GM12878 (cell line): ENCODE measurements around the gene SPIB. TPM values are rescaled to one million over a fixed set of nuclear protein-coding genes. Genes with fewer than 3 reads are reported as not detected.
A peak's percentile ranks its signal among the peaks of the same experiment; 100 is the strongest.

ENCODE experiments used
- ATAC-seq: fragments of 200-7000 bp; cut with Tn5 transposase; 3 replicates; pipeline ENCODE4 v1.9.1; 2020; ENCODE audit warnings: mild to moderate bottlenecking, moderate library complexity
- BruUV-seq: library from RNA; stranded (reverse); fragments of 400-500 nt; replicated peaks from 2 replicates; lab custom pipeline; 2021; lab: Mats Ljungman, UMichigan
- CTCF ChIA-PET: fragments of 300-600 bp; sonication (Branson Sonifier 250); formaldehyde crosslinking; extraction: SDS; loops from one replicate; lab custom pipeline; 2021; ENCODE audit warnings: inconsistent platforms; lab: Yijun Ruan, JAX
- POLR2A ChIA-PET: fragments of 350-600 bp; formaldehyde crosslinking; extraction: SDS; loops from one replicate; lab custom pipeline; 2021; ENCODE audit warnings: inconsistent platforms; lab: Charles Lee
- RAD21 ChIA-PET: fragments of 300-600 bp; sonication (Branson Sonifier 250); formaldehyde crosslinking; loops from one replicate; lab custom pipeline; 2023; ENCODE audit warnings: antibody characterized with exemption; ENCODE audit not compliant: unreplicated experiment; lab: Charles Lee
- SMC1A ChIA-PET: fragments of 300-600 bp; sonication (Branson Sonifier 250); formaldehyde crosslinking; loops from one replicate; lab custom pipeline; 2023; ENCODE audit not compliant: unreplicated experiment, uncharacterized antibody; lab: Charles Lee
- DNase-seq: peaks from one replicate; pipeline ENCODE4 v3.0.0-alpha.2; 2011; ENCODE audit warnings: low read depth, low spot score
- FAIRE-seq: peaks from 3 replicates; lab custom pipeline; 2011; peaks lifted over from hg19 to GRCh38; lab: Jason Lieb, UNC
- H2AFZ ChIP-seq: 2 replicates; pipeline ENCODE4 v1.6.0; 2011; ENCODE audit warnings: low read depth, low read length, control low read depth; ENCODE audit not compliant: control insufficient read depth
- H3K27ac ChIP-seq: 2 replicates; pipeline ENCODE4 v1.5.1; 2011; ENCODE audit warnings: control low read depth; ENCODE audit not compliant: control insufficient read depth, insufficient read depth
- H3K27me3 ChIP-seq, 2 experiments: replicated peaks in 1 of 2; 2 replicates each; pipeline versions ENCODE4 v1.6.0 to v1.6.1; 2011; ENCODE audit warnings: low read length in 1 of 2; ENCODE audit not compliant: control insufficient read depth in 2 of 2, insufficient read depth in 2 of 2
- H3K36me3 ChIP-seq, 2 experiments: 2 replicates each; pipeline ENCODE4 v1.5.1; 2011; ENCODE audit warnings: low read length in 1 of 2; ENCODE audit not compliant: control insufficient read depth in 2 of 2, insufficient read depth in 2 of 2
- H3K4me1 ChIP-seq: 2 replicates; pipeline ENCODE4 v1.6.1; 2011; ENCODE audit warnings: mild to moderate bottlenecking, low read length, moderate library complexity, mixed read lengths; ENCODE audit not compliant: control insufficient read depth, insufficient read depth
- H3K4me2 ChIP-seq: 2 replicates; pipeline ENCODE4 v1.6.0; 2011; ENCODE audit warnings: control low read depth; ENCODE audit not compliant: control insufficient read depth, insufficient read depth
- H3K4me3 ChIP-seq: fragments of 200-600 bp; sonication (generic); 2 replicates; pipeline ENCODE4 v1.5.1; 2016
- H3K79me2 ChIP-seq: 2 replicates; pipeline ENCODE4 v1.6.0; 2011; ENCODE audit warnings: low read length; ENCODE audit not compliant: control insufficient read depth, insufficient read depth
- H3K9ac ChIP-seq: 2 replicates; pipeline ENCODE4 v1.8.0; 2011; ENCODE audit warnings: low read length, control low read depth, mixed read lengths; ENCODE audit not compliant: control insufficient read depth, insufficient read depth
- H3K9me3 ChIP-seq: replicated peaks from 3 replicates; pipeline ENCODE4 v1.5.1; 2011; ENCODE audit warnings: mild to moderate bottlenecking, low read length; ENCODE audit not compliant: control insufficient read depth, insufficient read depth
- H4K20me1 ChIP-seq: 2 replicates; pipeline ENCODE4 v1.6.0; 2011; ENCODE audit not compliant: control insufficient read depth, insufficient read depth
- BACH1 ChIP-seq: fragments of 450-650 bp; IDR thresholded peaks from 2 replicates; pipeline ENCODE4 v1.6.1; 2017; ENCODE audit warnings: mild to moderate bottlenecking, borderline replicate concordance
- BHLHE40 ChIP-seq, 2 experiments: fragments of 450-650 bp in 1 of 2; IDR thresholded peaks; 2 replicates each; pipeline ENCODE4 v1.6.1; 2011 to 2017; ENCODE audit warnings: low read depth in 2 of 2, borderline replicate concordance in 1 of 2, improper control_type of control experiment in 1 of 2, low read length in 1 of 2, mild to moderate bottlenecking in 1 of 2
- BMI1 ChIP-seq: fragments of 450-650 bp; IDR thresholded peaks from 2 replicates; pipeline ENCODE4 v1.6.1; 2016; ENCODE audit warnings: mild to moderate bottlenecking, moderate library complexity, borderline replicate concordance
- CEBPZ ChIP-seq: fragments of 150-350 bp; IDR thresholded peaks from 2 replicates; pipeline ENCODE4 v1.6.1; 2016; ENCODE audit warnings: low read depth, low read length
- CREM ChIP-seq: IDR thresholded peaks from 2 replicates; pipeline ENCODE4 v1.6.1; 2014; ENCODE audit warnings: antibody characterized with exemption, low read depth
- IRF4 ChIP-seq: IDR thresholded peaks from 2 replicates; pipeline ENCODE4 v1.6.1; 2011; ENCODE audit warnings: low read depth, low read length
- JUND ChIP-seq: IDR thresholded peaks from 2 replicates; pipeline ENCODE4 v1.6.1; 2012; ENCODE audit warnings: low read depth, mild to moderate bottlenecking, low read length, improper control_type of control experiment, moderate library complexity
- MXI1 ChIP-seq: fragments of 150-350 bp; IDR thresholded peaks from 2 replicates; pipeline ENCODE4 v1.6.1; 2011; ENCODE audit warnings: low read depth, mild to moderate bottlenecking, inconsistent platforms, low read length, improper control_type of control experiment
- NFYA ChIP-seq: IDR thresholded peaks from 2 replicates; pipeline ENCODE4 v1.6.1; 2011; ENCODE audit warnings: low read depth, mild to moderate bottlenecking, low read length, improper control_type of control experiment, borderline replicate concordance
- PML ChIP-seq: IDR thresholded peaks from 2 replicates; pipeline ENCODE4 v1.6.1; 2012; ENCODE audit warnings: low read length, inconsistent platforms
- RB1 ChIP-seq: fragments of 450-650 bp; formaldehyde crosslinking; IDR thresholded peaks from 2 replicates; pipeline ENCODE4 v1.6.1; 2017; ENCODE audit warnings: mild to moderate bottlenecking, borderline replicate concordance
- SMC3 ChIP-seq: IDR thresholded peaks from 2 replicates; pipeline ENCODE4 v1.6.1; 2011; ENCODE audit warnings: low read length, improper control_type of control experiment, borderline replicate concordance
- ZNF622 ChIP-seq: fragments of 450-650 bp; IDR thresholded peaks from 2 replicates; pipeline ENCODE4 v1.6.1; 2017; ENCODE audit warnings: mild to moderate bottlenecking, inconsistent platforms
- WGBS: methylation state at CpG from one replicate; pipeline ENCODE4 v1.1.6; 2016; ENCODE audit warnings: low lambda C conversion rate; ENCODE audit not compliant: insufficient replicate concordance, insufficient coverage; ENCODE audit errors: missing lambda C conversion rate; 5-methylcytosine and 5-hydroxymethylcytosine counted together
- in situ Hi-C: fragments of 300-500 bp; cut with MboI; formaldehyde crosslinking; loops from 9 replicates; pipeline ENCODE4 v1.14.3; 2018; ENCODE audit warnings: mixed read lengths
- intact Hi-C: fragments of 100-400 bp; cut with micrococcal nuclease; formaldehyde crosslinking; loops from one replicate; pipeline ENCODE4 v1.14.2; 2022; ENCODE audit not compliant: unreplicated experiment
- polyA plus RNA-seq, 11 experiments: library from polyadenylated mRNA; depleted of rRNA in 4 of 11; unstranded in 6 of 11; stranded (reverse) in 5 of 11; fragments of >200 nt; fragmentation: Nextera tagmentation in 4 of 11; fragmentation: Illumina TruSeq in 1 of 11; extraction: Ambion mirVana in 4 of 11; extraction: Trizol in 1 of 11; gene quantifications; 1 replicate in 1 of 11; 2 replicates in 10 of 11; pipeline versions ENCODE4 v1.2.1 to v1.2.3, GENCODE V29; 2011 to 2016; ENCODE audit warnings: inconsistent platforms in 2 of 11, missing spikeins in 2 of 11, low read depth in 1 of 11
- total RNA-seq, 4 experiments: library from RNA; depleted of rRNA in 3 of 4; stranded (reverse); fragments of >200 nt in 3 of 4; fragmentation: Illumina TruSeq in 1 of 4; extraction: Trizol in 1 of 4; gene quantifications; 2 replicates each; pipeline versions ENCODE4 v1.2.1 to v1.2.3, GENCODE V29; 2013 to 2021
- TF ChIP-seq, protein P1 (sequence below): fragments of 450-650 bp; IDR thresholded peaks from 2 replicates; pipeline ENCODE4 v1.6.1; 2016; ENCODE audit warnings: mild to moderate bottlenecking, moderate library complexity, borderline replicate concordance
- TF ChIP-seq, protein P2 (sequence below): IDR thresholded peaks from 2 replicates; pipeline ENCODE4 v1.6.1; 2012; ENCODE audit warnings: low read depth, low read length, improper control_type of control experiment
- TF ChIP-seq, protein P3 (sequence below): IDR thresholded peaks from 2 replicates; pipeline ENCODE4 v1.6.1; 2011; ENCODE audit warnings: low read depth, low read length, improper control_type of control experiment, borderline replicate concordance

SPIB gene
- total and polyA plus RNA-seq, 10 of the 15 experiments (the other 5 are each of a cell fraction or from before 2014, with no cell fraction given), result 3.5 to 123 (median 56.0) TPM

DNA sequence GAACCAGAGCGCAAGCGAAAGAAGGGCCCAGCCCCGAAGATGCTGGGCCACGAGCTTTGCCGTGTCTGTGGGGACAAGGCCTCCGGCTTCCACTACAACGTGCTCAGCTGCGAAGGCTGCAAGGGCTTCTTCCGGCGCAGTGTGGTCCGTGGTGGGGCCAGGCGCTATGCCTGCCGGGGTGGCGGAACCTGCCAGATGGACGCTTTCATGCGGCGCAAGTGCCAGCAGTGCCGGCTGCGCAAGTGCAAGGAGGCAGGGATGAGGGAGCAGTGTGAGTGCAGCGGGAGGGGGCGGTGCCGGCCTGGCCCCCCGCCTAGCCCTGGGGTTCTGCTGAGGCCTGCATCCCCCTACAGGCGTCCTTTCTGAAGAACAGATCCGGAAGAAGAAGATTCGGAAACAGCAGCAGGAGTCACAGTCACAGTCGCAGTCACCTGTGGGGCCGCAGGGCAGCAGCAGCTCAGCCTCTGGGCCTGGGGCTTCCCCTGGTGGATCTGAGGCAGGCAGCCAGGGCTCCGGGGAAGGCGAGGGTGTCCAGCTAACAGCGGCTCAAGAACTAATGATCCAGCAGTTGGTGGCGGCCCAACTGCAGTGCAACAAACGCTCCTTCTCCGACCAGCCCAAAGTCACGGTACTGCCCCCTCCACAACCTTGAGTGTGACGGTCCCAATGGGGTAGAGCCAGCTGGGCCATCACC, 40.4 kb upstream of the SPIB start:
- FAIRE-seq, result no peak
- 97% methylated on average over 35 of the region's 36 CpGs for WGBS
- no peak overlapping the region for H2AFZ ChIP-seq
- intact Hi-C loops (no loop called here), in situ Hi-C loops (no loop called here)
- no peak for ATAC-seq
- ChIA-PET CTCF (no interaction called here), RAD21 (no interaction called here), POLR2A (no interaction called here), SMC1A (interaction anchor here (1.0 kb wide), 1 partner anchor 52 kb away, joined by 3 read pairs; no protein-coding TSS in a partner anchor)
- no peak overlapping the region for H3K9ac ChIP-seq
- no peak for DNase-seq
- peaks cover 5% of the 10 kb centered on the region for H3K79me2 ChIP-seq
- no peaks in the 10 kb centered on the region for H3K9me3 ChIP-seq
- no peak overlapping the region for H3K4me3 ChIP-seq
- no peaks in the 10 kb centered on the region for H3K27me3 ChIP-seq
- H3K4me1 ChIP-seq, result peaks cover 7% of the 10 kb centered on the region; the same call in 1 of the 2 replicates
- no peak overlapping the region for H3K27ac ChIP-seq
- TSS peak; percentile 56 for BruUV-seq
- peaks cover 5 to 16% of the 10 kb centered on the region in 2 experiments; a peak in 3 of 4 replicates for H3K36me3 ChIP-seq
- H3K4me2 ChIP-seq, result no peak overlapping the region
- H4K20me1 ChIP-seq, result no peaks in the 10 kb centered on the region
- TF ChIP-seq RB1, result no peak
- TF ChIP-seq SMC3, result no peak
- no peak for TF ChIP-seq IRF4
- TF ChIP-seq BMI1, result no peak
- no peak for TF ChIP-seq PML
- TF ChIP-seq CEBPZ, result no peak
- no peak for TF ChIP-seq BHLHE40 (IDR thresholded peaks at IDR 0.05; ENCODE audit: borderline replicate concordance in 1 of 2, low read depth in 2 of 2, low read length in 1 of 2)
- no peak for TF ChIP-seq MXI1
- no peak for TF ChIP-seq BACH1
- no peak for TF ChIP-seq JUND
- no peak for TF ChIP-seq CREM
- TF ChIP-seq, protein P1, sequence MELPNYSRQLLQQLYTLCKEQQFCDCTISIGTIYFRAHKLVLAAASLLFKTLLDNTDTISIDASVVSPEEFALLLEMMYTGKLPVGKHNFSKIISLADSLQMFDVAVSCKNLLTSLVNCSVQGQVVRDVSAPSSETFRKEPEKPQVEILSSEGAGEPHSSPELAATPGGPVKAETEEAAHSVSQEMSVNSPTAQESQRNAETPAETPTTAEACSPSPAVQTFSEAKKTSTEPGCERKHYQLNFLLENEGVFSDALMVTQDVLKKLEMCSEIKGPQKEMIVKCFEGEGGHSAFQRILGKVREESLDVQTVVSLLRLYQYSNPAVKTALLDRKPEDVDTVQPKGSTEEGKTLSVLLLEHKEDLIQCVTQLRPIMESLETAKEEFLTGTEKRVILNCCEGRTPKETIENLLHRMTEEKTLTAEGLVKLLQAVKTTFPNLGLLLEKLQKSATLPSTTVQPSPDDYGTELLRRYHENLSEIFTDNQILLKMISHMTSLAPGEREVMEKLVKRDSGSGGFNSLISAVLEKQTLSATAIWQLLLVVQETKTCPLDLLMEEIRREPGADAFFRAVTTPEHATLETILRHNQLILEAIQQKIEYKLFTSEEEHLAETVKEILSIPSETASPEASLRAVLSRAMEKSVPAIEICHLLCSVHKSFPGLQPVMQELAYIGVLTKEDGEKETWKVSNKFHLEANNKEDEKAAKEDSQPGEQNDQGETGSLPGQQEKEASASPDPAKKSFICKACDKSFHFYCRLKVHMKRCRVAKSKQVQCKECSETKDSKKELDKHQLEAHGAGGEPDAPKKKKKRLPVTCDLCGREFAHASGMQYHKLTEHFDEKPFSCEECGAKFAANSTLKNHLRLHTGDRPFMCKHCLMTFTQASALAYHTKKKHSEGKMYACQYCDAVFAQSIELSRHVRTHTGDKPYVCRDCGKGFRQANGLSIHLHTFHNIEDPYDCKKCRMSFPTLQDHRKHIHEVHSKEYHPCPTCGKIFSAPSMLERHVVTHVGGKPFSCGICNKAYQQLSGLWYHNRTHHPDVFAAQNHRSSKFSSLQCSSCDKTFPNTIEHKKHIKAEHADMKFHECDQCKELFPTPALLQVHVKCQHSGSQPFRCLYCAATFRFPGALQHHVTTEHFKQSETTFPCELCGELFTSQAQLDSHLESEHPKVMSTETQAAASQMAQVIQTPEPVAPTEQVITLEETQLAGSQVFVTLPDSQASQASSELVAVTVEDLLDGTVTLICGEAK, result no peak
- TF ChIP-seq ZNF622, result no peak
- no peak for TF ChIP-seq NFYA
- TF ChIP-seq, protein P2, sequence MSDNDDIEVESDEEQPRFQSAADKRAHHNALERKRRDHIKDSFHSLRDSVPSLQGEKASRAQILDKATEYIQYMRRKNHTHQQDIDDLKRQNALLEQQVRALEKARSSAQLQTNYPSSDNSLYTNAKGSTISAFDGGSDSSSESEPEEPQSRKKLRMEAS, result no peak
- TF ChIP-seq, protein P3, sequence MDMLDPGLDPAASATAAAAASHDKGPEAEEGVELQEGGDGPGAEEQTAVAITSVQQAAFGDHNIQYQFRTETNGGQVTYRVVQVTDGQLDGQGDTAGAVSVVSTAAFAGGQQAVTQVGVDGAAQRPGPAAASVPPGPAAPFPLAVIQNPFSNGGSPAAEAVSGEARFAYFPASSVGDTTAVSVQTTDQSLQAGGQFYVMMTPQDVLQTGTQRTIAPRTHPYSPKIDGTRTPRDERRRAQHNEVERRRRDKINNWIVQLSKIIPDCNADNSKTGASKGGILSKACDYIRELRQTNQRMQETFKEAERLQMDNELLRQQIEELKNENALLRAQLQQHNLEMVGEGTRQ, result no peak
